HG02678 (cell line): ENCODE measurements around the gene EIF3B.
A peak's percentile ranks its signal among the peaks of the same experiment; 100 is the strongest.
"Not testable (repeated sequence)": the region's sequence is repeated elsewhere in the genome, so short reads cannot be mapped to it uniquely, and the experiment has no call there.

ENCODE experiments used
- ATAC-seq: cut with Tn5 transposase; IDR thresholded peaks from one replicate; pipeline ENCODE4 v1.9.1; 2021; ENCODE audit warnings: mild to moderate bottlenecking, moderate library complexity; ENCODE audit not compliant: unreplicated experiment

EIF3B gene

GRCh38 chr7:2399848-2400587, 45.4 kb downstream of the EIF3B start:
- no peak for ATAC-seq

DNA sequence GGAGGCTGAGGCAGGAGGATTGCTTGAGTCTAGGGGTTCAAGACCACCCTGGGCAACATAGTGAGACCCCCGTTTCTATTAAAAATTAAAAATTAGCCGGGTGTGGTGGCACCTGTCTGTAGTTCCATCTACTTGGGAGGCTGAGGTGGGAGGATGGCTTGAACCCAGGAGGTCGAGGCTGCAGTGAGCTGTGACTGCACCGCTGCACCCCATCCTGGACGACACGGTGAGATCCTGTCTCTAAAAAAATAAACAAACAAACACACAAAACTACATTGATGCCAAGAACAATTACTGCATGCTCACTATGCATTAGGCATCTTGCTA, 48.0 kb downstream of the EIF3B start:
- no peak for ATAC-seq

DNA sequence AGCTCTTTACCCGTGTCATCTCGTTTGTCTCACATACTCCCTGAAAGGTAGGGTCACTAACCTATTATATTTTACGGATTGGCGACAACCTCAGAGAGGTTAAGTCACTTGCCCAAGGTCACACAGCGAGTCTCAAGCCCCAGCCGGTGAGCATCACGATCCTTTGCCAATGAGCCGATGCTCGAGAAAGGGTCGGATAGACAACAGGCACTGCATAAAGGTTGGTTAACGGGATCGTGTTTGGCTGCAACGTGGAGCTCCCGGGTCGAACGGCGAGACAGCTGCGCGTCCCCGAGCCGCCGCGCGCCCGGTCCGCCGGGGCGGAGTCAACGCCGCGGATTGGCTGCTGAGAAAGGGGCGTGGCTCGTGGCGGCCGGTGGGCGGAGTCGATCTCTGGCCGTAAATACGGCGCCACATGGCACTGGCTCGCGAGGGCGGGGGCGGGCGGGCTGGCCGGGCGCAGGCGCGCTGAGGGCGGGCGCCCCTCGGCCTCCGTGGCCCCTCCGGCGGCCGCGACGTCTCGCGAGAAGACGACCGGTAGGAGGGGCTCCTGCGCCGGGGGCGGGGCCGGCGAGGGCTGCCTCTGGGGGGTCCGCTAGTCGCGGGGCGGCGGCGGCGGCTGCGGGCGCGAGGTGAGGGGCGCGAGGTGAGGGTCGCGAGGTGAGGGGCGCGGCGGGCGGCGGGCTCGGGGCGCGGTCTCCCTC, 48.5 kb downstream of the EIF3B start, which contains the start of gene CHST12:
Gene CHST12 (plus strand): TSS at position 598 of the 704 bp plus-strand sequence. CDS start 29,029 bp downstream, outside the sequence.
- peak; percentile 51 for ATAC-seq

GRCh38 chr7:2403718-2404648, 49.4 kb downstream of the EIF3B start:
- no peak for ATAC-seq

GRCh38 chr7:2404714-2405119, 50.1 kb downstream of the EIF3B start:
- no peak for ATAC-seq

- ATAC-seq: no peak
Measured at GRCh38 chr7:2405201-2405600, 50.6 kb downstream of the EIF3B start.

DNA sequence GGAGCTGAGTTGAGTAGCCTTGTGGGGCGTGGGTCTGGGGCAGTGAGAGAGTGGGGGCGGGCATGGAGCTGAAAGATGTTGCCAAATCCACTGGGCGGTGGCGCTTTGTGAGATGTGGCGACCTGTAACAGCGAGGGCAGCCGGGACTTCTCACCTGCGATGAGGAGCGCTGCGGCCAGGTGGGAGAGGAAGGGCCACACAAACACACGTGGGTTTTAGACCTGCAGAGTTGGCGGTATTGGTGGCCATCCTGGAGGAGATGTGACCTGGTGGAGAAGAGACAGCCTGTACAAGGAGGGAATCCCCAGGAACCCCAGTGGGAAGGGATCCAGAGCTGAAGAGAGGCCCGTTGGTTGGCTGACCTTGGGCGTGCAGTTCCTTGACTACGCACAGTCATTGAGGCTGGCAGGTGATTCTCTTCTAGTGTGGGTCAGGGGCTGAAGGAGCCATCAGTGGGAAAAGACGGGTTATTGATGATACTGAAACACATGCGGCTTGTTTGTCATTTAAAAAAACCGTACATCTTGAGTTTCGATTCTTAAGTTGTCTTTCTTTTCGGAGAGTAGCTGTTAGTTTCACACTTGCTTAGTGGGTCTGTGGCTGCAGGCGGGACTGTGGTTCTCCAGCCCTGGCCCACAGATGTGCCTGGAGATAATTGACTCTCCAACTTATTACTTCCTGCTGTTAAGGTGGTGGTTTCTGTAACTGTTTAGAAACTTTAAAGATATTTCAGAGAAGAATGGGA, 51.1 kb downstream of the EIF3B start:
- ATAC-seq: peak; percentile 45

DNA sequence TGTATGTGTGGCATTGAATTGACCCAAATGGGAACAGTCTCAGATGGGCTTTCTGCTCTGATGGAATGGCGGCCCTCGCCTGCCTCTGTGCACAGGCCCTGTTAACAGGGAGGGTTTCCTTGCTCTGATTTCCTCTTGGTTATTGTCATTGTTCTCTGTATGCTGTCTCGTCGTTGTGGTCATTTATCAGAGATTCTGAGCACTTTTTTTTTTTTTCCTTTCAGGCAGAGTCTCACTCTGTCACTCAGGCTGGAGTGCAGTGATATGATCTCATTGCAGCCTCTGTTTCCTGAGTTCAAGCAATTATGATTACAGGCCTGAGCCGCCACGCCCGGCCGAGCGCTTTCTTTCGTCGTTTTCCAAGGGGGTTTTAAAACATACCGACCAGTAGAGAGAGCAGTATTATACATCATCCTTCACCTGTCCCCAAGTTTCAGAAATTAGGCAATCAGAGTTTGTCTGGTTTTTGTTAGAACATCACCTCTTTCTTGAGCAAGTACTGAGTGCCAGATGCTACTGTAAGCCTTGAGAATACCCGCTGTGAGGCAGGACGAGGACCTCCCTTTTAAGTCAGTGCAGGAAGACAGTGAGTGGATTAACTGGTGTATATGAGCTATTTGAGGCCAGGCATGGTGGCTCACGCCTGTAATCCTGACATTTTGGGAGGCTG, 55.3 kb downstream of the EIF3B start:
- ATAC-seq: no peak

GRCh38 chr7:2411049-2411448, 56.4 kb downstream of the EIF3B start:
- no peak for ATAC-seq

DNA sequence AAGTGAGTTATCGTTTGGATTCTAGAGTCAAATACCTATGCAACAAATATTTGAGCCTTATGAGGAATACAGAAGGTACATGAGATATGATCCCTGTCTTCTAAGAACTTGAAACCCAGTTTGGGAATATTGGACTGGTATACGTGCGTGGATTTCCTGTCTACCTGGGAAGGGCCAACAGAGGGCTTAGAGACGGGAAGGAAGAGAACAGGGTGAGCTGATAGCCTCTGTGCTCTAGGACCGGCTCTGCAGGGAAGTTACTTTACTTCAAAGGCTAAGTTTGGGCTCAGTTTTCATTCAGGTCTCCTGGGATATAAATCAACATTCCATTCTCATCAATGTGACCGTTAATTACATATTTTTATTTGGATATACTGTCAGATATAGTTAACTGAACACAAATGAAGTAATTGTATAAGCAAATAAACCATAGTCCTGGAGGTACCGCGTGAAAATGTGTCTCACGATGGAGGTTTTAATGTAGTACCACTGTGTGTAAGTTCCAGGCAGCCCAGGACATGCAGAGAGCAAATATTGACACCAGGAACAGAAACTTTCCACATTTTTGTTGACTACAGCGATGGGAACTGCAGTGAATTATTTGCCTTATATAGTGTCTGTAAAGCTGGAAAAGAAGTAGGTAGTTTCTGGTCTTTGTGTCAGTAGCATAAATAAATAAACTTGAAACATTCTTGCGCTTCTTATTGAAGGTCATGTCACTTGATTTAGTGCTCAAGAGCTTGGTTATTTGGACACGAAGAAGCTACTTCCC, 57.4 kb downstream of the EIF3B start:
- ATAC-seq: no peak

DNA sequence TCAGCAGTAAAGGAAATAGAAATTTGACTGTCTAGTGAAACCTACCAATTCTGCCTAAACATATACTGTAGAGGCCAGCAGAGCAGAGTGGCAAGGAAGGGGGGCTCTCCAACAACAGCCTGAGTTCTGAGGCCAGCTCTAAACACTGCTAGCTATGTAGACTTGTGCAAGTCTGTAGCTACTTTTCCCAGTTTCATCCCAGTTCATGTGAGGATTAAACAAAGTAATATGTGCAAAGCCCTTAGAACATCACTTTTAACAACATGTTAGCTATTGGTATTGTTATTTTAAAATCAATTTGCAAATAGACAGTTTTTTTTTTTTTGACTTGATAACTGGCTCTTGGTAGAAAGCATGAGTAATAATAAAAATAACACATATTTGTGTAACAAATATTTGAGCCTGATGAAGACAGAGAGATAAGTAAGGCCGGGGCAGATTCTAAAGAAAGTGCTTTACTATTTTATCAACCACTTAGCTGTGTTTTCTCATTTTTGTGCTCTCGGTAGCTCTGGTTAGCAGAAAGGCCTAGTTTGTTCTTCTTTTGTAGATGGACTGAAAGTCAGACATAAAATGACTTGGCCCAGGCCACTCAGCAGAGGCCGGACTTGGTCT, 58.1 kb downstream of the EIF3B start:
- no peak for ATAC-seq

GRCh38 chr7:2416063-2416462, 61.4 kb downstream of the EIF3B start:
- no peak for ATAC-seq

GRCh38 chr7:2416650-2417049, 62.0 kb downstream of the EIF3B start:
- ATAC-seq: no peak

DNA sequence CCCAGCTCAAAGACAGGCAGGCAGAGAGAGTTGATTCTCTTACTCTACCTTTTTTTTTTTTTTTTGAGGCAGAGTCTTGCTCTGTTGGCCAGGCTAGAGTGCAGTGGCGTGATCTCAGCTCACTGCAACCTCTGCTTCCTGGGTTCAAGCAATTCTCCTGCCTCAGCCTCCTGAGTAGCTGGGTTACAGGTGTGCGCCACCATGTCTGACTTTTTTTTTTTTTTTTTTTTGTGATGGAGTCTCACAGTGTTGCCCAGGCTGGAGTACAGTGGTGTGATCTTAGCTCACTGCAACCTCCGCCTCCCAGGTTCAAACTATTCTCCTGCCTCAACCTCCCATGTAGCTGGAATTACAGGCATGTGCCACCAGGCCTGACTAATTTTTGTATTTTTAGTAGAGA, 62.6 kb downstream of the EIF3B start:
- not testable (repeated sequence) for ATAC-seq

DNA sequence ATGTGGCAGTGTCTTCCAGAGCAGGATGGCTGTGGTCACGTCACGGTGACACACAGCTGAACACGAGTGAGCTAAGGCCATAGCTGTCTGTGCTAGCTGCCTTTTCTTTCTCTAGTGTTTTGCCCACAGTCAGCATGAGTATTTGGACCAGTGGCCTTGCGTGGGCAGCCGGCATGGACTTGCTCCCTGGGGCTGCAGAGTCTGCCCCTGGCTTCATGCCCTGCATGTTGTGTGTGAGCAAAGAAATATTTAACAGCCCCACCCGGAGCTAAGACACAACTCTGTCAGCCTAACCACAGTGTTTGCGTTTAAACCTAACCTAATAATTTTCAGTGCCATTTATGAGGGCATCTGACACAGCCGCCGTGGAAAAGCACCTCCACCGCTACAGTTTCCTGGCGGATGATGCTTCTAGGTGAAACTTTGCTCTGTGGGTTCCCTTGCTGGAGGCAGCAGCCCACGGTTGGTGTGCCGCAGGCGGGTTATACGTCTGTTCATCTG, 63.4 kb downstream of the EIF3B start:
- no peak for ATAC-seq

DNA sequence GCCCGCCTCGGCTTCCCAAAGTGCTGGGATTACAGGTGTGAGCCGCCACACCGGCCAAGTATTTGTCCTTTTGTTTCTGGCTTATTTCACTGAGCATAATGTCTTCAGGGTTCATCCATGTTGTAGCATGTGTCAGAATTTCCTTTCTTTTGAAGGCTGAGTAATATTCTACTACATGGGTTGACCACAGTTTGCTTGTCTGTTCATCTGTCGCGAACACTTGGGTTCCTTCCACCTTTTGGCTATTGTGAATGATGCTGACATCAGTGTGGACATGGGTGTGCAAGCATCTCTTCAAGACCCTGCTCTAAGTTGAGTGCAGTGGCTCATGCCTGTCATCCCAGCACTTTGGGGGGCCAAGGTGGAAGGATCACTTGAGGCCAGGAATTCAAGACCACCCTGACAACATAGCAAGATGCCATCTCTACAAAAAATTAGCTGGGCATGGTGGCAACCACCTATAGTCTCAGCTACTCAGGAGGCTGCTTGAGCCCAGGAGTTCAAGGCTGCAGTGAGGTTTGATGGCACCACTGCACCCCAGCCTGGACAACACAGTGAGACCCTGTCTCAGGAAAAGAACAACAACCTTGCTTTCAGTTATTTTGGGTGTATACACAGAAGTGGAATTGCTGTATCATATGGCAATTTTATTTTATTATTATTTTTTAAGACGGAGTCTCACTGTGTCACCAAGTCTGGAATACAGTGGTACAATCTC, 65.7 kb downstream of the EIF3B start:
- no peak for ATAC-seq

- ATAC-seq: no peak
Measured at GRCh38 chr7:2421943-2422310, 67.3 kb downstream of the EIF3B start.

- no peak for ATAC-seq
Measured at GRCh38 chr7:2425749-2426148, 71.1 kb downstream of the EIF3B start.
